Measurements from ENCODE around the gene SYS1. TPM values are rescaled to one million over a fixed set of nuclear protein-coding genes. Genes with fewer than 3 reads are reported as not detected.
A peak's percentile ranks its signal among the peaks of the same experiment; 100 is the strongest.

Gene SYS1
- total RNA-seq, 2 donors from 2014 or later, result 22.1 to 23.8 TPM

DNA sequence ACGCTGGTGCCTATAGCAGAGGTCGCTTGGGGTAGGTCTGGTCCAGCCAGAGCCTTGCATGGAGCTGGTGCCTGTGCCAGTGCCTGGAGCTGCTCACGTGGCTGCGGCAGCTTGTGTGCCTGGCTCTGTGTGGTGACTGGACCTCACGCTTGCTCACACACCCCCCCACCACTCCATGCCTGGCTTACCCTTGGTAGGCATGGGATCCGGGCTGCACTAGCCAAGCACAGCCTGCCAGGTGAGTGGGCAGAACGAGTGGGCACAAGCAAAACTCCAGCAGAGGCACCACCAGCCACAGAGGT, 32.1 kb downstream of the SYS1 start:
- Histone ChIP-seq H3K9me3 (ENCODE audit: control insufficient read depth, low read length) (peaks cover 23% of the 10 kb centered on the region), H3K9ac (ENCODE audit: extremely low read depth, low read length, poor library complexity, severe bottlenecking) (no peak overlapping the region), H3K36me3 (ENCODE audit: control insufficient read depth, insufficient read depth, low read length) (no peaks in the 10 kb centered on the region), H3K4me3 (ENCODE audit: low read length) (no peak overlapping the region), H3K27me3 (ENCODE audit: control insufficient read depth, insufficient read depth, low read length, poor library complexity, severe bottlenecking) (no peaks in the 10 kb centered on the region), H3K27ac (ENCODE audit: low read depth, low read length) (no peak overlapping the region), H3K4me1 (ENCODE audit: control insufficient read depth, insufficient read depth, low read length) (no peaks in the 10 kb centered on the region)
- Mint-ChIP-seq H3K4me1 (no peaks in the 10 kb centered on the region), H3K36me3 (ENCODE audit: low read depth) (peaks cover 6% of the 10 kb centered on the region), H3K27me3 (ENCODE audit: insufficient read depth) (peaks cover 10% of the 10 kb centered on the region), H3K4me3 (no peak overlapping the region), H3K9me3 (peaks cover 15% of the 10 kb centered on the region), H3K27ac (no peak overlapping the region)
- DNase-seq, result no peak
- no peak for TF ChIP-seq CTCF (conservative IDR thresholded peaks at IDR 0.05)
- WGBS, 2 experiments (ENCODE audit: insufficient coverage in 1 of 2, insufficient read length in 1 of 2), result 92 to 93% methylated on average over 2 to 7 of the region's 7 CpGs

DNA sequence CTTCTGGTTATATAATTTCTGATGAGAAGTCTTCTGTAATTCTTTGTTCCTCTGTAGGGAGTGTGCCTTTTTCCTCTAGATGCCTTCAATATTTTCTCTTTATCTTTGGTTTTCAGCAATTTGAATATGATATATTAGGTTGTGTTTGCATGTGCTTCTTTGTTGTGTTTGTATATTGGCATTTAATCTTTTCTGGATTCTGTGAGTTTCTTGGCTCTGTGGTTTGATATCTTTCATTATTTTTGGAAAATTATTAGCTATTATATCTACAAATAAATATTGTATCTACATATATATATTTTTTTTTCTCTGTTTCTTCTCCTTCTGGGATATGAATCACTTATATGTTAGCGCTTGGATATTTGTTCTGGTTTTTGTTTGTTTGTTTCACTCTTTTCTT, 36.1 kb downstream of the SYS1 start:
- no peak for DNase-seq
- TF ChIP-seq CTCF (conservative IDR thresholded peaks at IDR 0.05), result no peak
- H3K4me1 Mint-ChIP-seq, result no peaks in the 10 kb centered on the region
- Histone ChIP-seq H3K27ac (ENCODE audit: low read depth, low read length) (no peak overlapping the region), H3K4me1 (ENCODE audit: control insufficient read depth, insufficient read depth, low read length) (no peaks in the 10 kb centered on the region), H3K9ac (ENCODE audit: extremely low read depth, low read length, poor library complexity, severe bottlenecking) (no peak overlapping the region), H3K36me3 (ENCODE audit: control insufficient read depth, insufficient read depth, low read length) (peaks cover 9% of the 10 kb centered on the region), H3K9me3 (ENCODE audit: control insufficient read depth, low read length) (peaks cover 58% of the 10 kb centered on the region), H3K27me3 (ENCODE audit: control insufficient read depth, insufficient read depth, low read length, poor library complexity, severe bottlenecking) (no peaks in the 10 kb centered on the region), H3K4me3 (ENCODE audit: low read length) (no peak overlapping the region)
- peaks cover 26% of the 10 kb centered on the region for H3K36me3 Mint-ChIP-seq (ENCODE audit: low read depth)
- H3K27ac Mint-ChIP-seq, result no peak overlapping the region
- WGBS, 2 experiments (ENCODE audit: insufficient coverage in 1 of 2, insufficient read length in 1 of 2), result no CpG with 5 or more reads among the region's 1 CpG
- H3K27me3 Mint-ChIP-seq (ENCODE audit: insufficient read depth), result peaks cover 21% of the 10 kb centered on the region
- H3K4me3 Mint-ChIP-seq, result no peak overlapping the region
- H3K9me3 Mint-ChIP-seq, result peaks cover 38% of the 10 kb centered on the region

GRCh38 chr20:45400346-45401031, 37.5 kb downstream of the SYS1 start:
- H3K36me3 Mint-ChIP-seq (ENCODE audit: low read depth), result peaks cover 26% of the 10 kb centered on the region
- Histone ChIP-seq H3K4me3 (ENCODE audit: low read length) (peak overlapping the region; percentile 53), H3K9me3 (ENCODE audit: control insufficient read depth, low read length) (peaks cover 58% of the 10 kb centered on the region), H3K4me1 (ENCODE audit: control insufficient read depth, insufficient read depth, low read length) (no peaks in the 10 kb centered on the region), H3K27me3 (ENCODE audit: control insufficient read depth, insufficient read depth, low read length, poor library complexity, severe bottlenecking) (no peaks in the 10 kb centered on the region), H3K27ac (ENCODE audit: low read depth, low read length) (no peak overlapping the region), H3K9ac (ENCODE audit: extremely low read depth, low read length, poor library complexity, severe bottlenecking) (no peak overlapping the region), H3K36me3 (ENCODE audit: control insufficient read depth, insufficient read depth, low read length) (peaks cover 9% of the 10 kb centered on the region)
- H3K9me3 Mint-ChIP-seq, result peaks cover 38% of the 10 kb centered on the region
- peaks cover 3% of the 10 kb centered on the region for H3K4me1 Mint-ChIP-seq
- WGBS, 2 experiments (ENCODE audit: insufficient coverage in 1 of 2, insufficient read length in 1 of 2), result 92 to 100% methylated on average over 2 to 6 of the region's 6 CpGs
- no peak for DNase-seq
- no peak for TF ChIP-seq CTCF (conservative IDR thresholded peaks at IDR 0.05)
- no peak overlapping the region for H3K4me3 Mint-ChIP-seq
- H3K27me3 Mint-ChIP-seq (ENCODE audit: insufficient read depth), result peaks cover 30% of the 10 kb centered on the region
- H3K27ac Mint-ChIP-seq, result no peak overlapping the region
